ENCODE results near the gene MAP3K1.

DNA sequence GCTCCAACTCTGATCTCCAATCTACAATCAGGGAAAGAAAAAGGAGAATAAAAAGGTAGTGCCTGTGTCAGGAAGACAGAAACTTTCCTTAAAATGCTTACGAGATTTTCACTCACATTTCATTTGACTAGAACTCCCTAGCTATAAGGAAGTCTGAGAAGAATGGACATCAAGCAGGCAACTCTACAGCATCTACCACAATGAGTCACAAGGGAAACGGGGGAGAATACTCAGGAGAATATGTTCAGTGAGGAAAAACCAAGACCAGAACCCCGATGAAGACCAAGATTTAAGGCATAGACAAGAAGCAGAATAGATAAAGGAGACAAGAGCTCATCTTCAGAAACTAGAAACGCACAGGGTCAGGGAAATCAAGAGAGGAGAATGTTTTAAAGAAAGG lies 85.0 kb downstream of the MAP3K1 start:
- TF ChIP-seq, protein P1, sequence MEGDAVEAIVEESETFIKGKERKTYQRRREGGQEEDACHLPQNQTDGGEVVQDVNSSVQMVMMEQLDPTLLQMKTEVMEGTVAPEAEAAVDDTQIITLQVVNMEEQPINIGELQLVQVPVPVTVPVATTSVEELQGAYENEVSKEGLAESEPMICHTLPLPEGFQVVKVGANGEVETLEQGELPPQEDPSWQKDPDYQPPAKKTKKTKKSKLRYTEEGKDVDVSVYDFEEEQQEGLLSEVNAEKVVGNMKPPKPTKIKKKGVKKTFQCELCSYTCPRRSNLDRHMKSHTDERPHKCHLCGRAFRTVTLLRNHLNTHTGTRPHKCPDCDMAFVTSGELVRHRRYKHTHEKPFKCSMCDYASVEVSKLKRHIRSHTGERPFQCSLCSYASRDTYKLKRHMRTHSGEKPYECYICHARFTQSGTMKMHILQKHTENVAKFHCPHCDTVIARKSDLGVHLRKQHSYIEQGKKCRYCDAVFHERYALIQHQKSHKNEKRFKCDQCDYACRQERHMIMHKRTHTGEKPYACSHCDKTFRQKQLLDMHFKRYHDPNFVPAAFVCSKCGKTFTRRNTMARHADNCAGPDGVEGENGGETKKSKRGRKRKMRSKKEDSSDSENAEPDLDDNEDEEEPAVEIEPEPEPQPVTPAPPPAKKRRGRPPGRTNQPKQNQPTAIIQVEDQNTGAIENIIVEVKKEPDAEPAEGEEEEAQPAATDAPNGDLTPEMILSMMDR (conservative IDR thresholded peaks at IDR 0.05; ENCODE audit: low read depth in 2 of 2): no peak
- TF ChIP-seq EZH2 (IDR thresholded peaks at IDR 0.05; ENCODE audit: low read depth, unreplicated experiment): no peak
- TF ChIP-seq, protein P2, sequence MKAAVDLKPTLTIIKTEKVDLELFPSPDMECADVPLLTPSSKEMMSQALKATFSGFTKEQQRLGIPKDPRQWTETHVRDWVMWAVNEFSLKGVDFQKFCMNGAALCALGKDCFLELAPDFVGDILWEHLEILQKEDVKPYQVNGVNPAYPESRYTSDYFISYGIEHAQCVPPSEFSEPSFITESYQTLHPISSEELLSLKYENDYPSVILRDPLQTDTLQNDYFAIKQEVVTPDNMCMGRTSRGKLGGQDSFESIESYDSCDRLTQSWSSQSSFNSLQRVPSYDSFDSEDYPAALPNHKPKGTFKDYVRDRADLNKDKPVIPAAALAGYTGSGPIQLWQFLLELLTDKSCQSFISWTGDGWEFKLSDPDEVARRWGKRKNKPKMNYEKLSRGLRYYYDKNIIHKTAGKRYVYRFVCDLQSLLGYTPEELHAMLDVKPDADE (IDR thresholded peaks at IDR 0.05): no peak
- no peak for TF ChIP-seq CREB1 (CRISPR knock-in tag; IDR thresholded peaks at IDR 0.05; ENCODE audit: low read depth)
- TF ChIP-seq POLR2AphosphoS5 (IDR thresholded peaks at IDR 0.05; ENCODE audit: low read depth): no peak

Data from GM23338 (cell line).